ENCODE measurements around the gene LINC01488. TPM values are rescaled to one million over a fixed set of nuclear protein-coding genes. Genes with fewer than 3 reads are reported as not detected.

Gene LINC01488
- total and polyA plus RNA-seq, 2 donors from 2014 or later = not detected

- no peak for FAIRE-seq
- intact Hi-C loops (cut with DNase I) = no loop called here
- no peaks in the 10 kb centered on the region for H3K9me3 ChIP-seq (ENCODE audit: control insufficient read depth in 2 of 3, insufficient read depth in 1 of 3, low read length in 3 of 3)
Measured at GRCh38 chr11:69472541-69473275, 8.8 kb upstream of the LINC01488 start.

GRCh38 chr11:69473276-69473845 lies 8.1 kb upstream of the LINC01488 start:
- no peaks in the 10 kb centered on the region for H3K4me1 ChIP-seq (ENCODE audit: control insufficient read depth in 2 of 3, insufficient read depth in 2 of 3, low read depth in 1 of 3, low read length in 3 of 3)
- no peaks in the 10 kb centered on the region for H3K27me3 ChIP-seq (ENCODE audit: control insufficient read depth, insufficient read depth, low read length)
- H3K27ac ChIP-seq (ENCODE audit: low read depth in 2 of 2, low read length in 2 of 2) = no peak overlapping the region
- H3K4me3 ChIP-seq (ENCODE audit: low read length in 3 of 3) = no peak overlapping the region
- FAIRE-seq (no peak), DNase-seq (peak in 1 of 5 donors; percentile 18)
- H3K36me3 ChIP-seq (ENCODE audit: control insufficient read depth in 2 of 3, insufficient read depth in 3 of 3, low read length in 3 of 3) = no peaks in the 10 kb centered on the region
- no peak for TF ChIP-seq CTCF (IDR thresholded peaks at IDR 0.05; ENCODE audit: borderline replicate concordance, extremely low read depth, insufficient read depth)
- no peak overlapping the region for H3K9ac ChIP-seq (ENCODE audit: low read length in 3 of 3)
- intact Hi-C loops (cut with DNase I) = no loop called here
- no peaks in the 10 kb centered on the region for H3K9me3 ChIP-seq (ENCODE audit: control insufficient read depth in 2 of 3, insufficient read depth in 1 of 3, low read length in 3 of 3)

More at GRCh38 chr11:69472541-69473275, 8.8 kb upstream of the LINC01488 start:
- peak in 1 of 5 donors; percentile 62 for DNase-seq
- Histone ChIP-seq H3K4me1 (ENCODE audit: control insufficient read depth in 2 of 3, insufficient read depth in 2 of 3, low read depth in 1 of 3, low read length in 3 of 3) (no peaks in the 10 kb centered on the region), H3K36me3 (ENCODE audit: control insufficient read depth in 2 of 3, insufficient read depth in 3 of 3, low read length in 3 of 3) (no peaks in the 10 kb centered on the region), H3K4me3 (ENCODE audit: low read length in 3 of 3) (no peak overlapping the region), H3K9ac (ENCODE audit: low read length in 3 of 3) (no peak overlapping the region), H3K27me3 (ENCODE audit: control insufficient read depth, insufficient read depth, low read length) (no peaks in the 10 kb centered on the region), H3K27ac (ENCODE audit: low read depth in 2 of 2, low read length in 2 of 2) (no peak overlapping the region)
- TF ChIP-seq CTCF (IDR thresholded peaks at IDR 0.05; ENCODE audit: borderline replicate concordance, extremely low read depth, insufficient read depth) = no peak

GRCh38 chr11:69474736-69475135 lies 6.7 kb upstream of the LINC01488 start:
- Histone ChIP-seq H3K9ac (ENCODE audit: low read length in 3 of 3) (no peak overlapping the region), H3K27me3 (ENCODE audit: control insufficient read depth, insufficient read depth, low read length) (no peaks in the 10 kb centered on the region), H3K36me3 (ENCODE audit: control insufficient read depth in 2 of 3, insufficient read depth in 3 of 3, low read length in 3 of 3) (no peaks in the 10 kb centered on the region), H3K27ac (ENCODE audit: low read depth in 2 of 2, low read length in 2 of 2) (no peak overlapping the region), H3K4me1 (ENCODE audit: control insufficient read depth in 2 of 3, insufficient read depth in 2 of 3, low read depth in 1 of 3, low read length in 3 of 3) (peaks cover 0 to 4% (median 0%) of the 10 kb centered on the region in 3 donors), H3K4me3 (ENCODE audit: low read length in 3 of 3) (no peak overlapping the region), H3K9me3 (ENCODE audit: control insufficient read depth in 2 of 3, insufficient read depth in 1 of 3, low read length in 3 of 3) (no peaks in the 10 kb centered on the region)
- intact Hi-C loops (cut with DNase I) = no loop called here
- no peak for TF ChIP-seq CTCF (IDR thresholded peaks at IDR 0.05; ENCODE audit: borderline replicate concordance, extremely low read depth, insufficient read depth)
- no peak for FAIRE-seq
- DNase-seq = peak in 1 of 5 donors; percentile 46
